Right forelimb (tissue), 1 donor: ENCODE measurements around the gene ZNF540.
"Not testable (repeated sequence)": the region's sequence is repeated elsewhere in the genome, so short reads cannot be mapped to it uniquely, and the experiment has no call there.

ENCODE experiments used
- DNase-seq: peaks from one replicate; pipeline ENCODE4 v3.0.0-alpha.2; 2018

Gene ZNF540

DNA sequence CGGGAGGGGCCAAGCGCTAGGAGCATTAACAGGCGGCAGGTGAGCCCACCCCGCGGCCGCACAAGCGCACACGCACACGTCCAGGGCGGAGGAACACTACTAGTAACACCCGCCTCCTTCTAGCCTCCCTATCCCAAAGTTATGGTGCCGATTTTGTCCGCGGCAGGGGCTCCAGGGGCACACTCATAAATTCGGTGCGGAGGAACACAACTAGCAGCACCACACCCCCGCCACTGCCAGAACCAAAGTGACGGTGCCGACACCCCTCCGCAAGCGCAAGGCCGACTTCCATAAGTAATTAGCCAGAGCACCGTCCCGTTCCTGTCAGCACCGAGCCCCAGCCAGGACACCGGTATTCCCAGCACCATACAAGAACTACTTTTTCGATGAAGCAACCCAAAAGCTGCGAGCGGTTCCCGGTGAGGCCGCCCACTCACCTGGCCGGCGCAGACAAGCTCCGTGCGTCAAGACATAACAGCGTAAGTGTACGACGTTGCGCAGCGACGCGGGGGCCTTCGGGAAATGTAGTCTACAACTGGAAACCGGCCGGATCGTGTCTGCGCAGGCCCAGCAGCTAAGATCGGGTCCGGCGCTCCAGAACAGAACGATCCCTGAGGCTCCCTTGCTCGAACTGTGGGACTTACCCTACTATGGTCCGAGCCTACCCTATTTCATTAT is at the start of gene ZNF540, which contains the start of gene ZNF571:
Gene ZNF540, plus strand, starts transcription at position 573 of the 678 bp plus-strand sequence. CDS start 3,572 bp downstream, outside the sequence.
Gene ZNF571, minus strand, starts transcription at position 489 of the 678 bp plus-strand sequence. CDS start 8,116 bp downstream, outside the sequence.
- peak; percentile 94 for DNase-seq

DNA sequence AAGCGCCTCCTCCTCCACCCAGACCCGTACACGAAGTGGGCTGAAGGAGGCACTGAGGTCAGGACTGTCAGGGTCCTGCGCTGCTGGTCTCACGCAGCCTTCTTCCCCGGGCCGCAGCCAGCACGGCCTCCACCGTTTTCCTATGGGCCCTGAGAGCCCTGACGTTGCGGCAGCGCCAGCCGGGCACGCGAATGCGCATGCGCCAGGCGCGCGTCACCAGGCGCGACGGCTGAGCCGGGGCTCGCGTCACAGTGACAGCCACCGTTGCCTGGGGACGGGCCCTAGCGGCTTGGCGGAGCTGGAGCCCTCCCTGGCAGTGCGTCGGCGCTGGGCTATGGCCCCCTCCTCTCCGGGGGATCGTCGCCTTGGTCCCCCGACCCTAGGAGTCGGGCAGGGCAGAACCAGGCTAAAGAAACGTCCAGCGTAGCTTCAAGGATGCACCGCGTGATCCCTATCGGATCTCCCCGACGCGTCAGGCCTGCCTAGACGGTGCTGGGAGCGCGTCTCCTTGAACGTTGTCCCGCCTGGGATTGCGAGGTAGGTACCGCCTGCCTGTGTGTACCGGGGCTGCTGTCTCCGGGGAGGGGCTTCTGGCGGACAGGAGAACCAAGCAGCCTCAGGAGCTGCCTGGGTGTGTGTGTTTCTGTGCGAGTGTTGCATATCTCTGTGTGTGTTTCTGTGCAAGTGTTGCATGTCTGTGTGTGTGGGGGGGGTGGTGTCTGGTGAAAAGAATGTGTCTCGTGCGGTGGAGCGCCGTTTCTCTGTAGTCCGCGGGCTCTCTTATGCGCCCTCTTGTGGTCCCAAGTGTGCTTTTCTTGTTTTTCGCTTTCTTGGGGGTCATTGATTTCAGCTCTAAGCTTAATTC is 43.3 kb upstream of the ZNF540 start:
- peak; percentile 81 for DNase-seq

DNA sequence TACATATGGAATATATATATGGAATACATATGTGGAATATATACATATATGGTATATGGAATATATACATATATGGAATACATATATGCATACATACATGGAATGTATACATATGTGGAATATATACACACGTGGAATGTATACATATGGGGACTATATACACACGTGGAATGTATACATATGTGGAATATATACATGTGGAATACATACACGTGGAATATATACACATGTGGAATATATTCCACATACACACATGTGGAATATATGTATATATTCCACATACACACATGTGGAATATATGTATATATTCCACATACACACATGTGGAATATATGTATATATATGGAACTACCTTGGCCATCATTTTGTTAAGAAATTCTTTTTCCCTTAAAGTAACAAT is 31.2 kb upstream of the ZNF540 start:
- DNase-seq: no peak

DNA sequence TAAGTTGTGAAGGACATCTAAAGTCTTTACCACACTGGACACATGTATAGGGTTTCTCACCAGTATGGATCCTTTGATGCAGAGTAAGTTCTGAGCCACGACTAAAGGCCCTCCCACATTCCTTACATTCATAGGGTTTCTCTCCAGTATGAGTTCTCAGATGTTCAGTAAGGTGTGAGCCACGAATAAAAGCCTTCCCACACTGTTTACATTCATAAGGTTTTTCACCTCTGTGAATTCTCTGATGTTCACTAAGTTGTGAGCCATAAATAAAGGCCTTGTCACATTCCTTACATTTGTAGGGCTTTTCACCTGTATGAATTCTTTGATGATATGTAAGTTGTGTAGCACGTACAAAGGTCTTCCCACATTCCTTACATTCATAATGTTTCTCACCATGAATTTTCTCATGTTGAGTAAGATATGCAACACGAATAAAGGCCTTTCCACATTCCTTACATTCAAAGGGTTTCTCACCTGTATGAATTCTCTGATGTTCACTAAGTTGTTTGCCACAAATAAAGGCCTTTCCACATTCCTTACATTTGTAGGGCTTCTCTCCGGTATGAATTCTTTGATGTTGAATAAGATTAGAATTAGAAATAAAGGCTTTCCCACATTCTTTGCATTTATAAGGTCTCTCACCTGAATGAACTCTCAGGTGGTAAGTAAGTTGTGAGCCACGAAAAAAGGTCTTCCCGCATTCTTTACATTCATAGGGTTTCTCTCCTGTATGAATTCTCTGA is 29.9 kb upstream of the ZNF540 start:
- DNase-seq: no peak

DNA sequence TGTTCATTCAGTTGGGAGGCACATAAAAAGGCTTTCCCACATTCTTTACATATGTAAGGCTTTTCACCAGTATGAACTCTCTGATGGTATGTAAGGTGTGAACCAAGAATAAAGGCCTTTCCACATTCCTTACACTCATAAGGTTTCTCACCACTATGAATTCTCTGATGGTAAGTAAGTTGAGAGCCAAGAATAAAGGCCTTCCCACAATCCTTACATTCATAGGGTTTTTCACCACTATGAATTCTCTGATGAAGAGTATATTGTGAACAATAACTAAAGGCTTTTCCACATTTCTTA is 29.4 kb upstream of the ZNF540 start:
- DNase-seq: no peak

DNA sequence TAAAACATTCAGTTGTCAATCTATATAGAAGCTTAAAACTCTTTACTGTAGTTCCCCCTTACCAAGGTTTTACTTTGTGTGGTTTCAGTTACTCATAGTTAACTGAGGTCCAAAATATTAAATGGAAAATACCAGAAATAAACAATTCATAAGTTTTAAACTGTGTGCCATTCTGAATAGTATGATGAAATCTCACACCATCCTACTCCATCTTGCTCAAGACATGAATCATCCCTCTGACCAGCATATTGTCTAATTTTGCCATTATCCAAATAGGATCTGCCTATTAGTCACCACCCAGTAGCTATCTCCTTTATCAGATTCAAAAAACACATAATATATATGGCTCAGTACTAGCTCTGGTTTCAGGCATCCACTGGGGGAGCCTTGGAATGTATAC is 22.5 kb upstream of the ZNF540 start:
- DNase-seq: no peak

DNA sequence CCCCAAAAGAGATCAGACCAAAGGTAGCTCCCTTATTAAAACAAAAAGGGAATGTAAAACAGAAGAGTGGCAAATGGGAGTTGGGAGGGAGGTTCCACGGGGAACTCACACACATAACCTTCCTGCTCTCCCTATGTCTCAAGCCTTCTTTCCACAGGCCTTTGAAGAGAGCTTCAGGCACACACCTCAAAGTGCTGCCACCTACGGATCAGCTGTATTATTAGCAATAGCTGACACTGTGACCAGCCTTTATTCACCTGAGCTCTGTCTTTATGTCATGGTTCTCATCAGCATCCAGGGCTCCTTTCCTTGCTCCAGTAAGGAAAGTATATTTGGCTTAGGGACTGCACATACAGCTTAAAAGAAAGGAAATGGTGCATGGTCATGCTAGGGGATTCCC is 11.3 kb upstream of the ZNF540 start:
- no peak for DNase-seq

DNA sequence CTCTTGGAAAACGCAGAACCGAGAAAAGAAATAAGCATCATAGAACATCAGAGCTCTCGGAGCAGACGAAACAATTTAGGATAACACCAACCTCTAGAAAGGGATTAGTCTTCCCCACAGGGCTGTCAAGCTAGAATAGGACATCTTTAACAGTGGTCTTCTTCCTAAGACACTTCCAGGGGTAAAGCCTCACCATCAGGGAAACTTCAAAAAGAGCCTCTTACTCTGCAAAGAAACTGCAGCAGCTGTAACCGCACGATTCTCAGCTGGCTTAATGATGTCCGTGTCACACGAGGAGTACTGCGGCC is 726 bp upstream of the ZNF540 start:
- DNase-seq: no peak

DNA sequence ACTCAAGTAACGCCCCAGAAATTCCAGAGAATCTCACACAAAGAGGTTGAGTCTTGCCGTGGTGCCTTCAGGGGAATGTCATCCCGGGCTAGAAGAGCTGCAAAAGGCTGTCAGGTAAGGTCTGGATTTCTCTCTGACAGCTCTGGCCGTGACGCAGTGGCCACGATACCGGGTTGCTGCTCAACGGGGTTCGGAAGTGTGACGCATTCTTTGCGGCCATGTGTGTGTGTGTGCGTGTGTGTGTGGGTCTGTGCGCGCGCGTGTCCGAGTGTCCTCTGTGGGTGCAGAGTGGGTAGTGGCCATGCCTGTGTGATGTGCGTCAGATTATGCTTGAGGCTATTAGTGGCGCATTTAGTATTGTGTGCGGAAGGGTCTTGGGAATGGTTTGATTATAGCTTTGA is 306 bp downstream of the ZNF540 start:
- DNase-seq: no peak

DNA sequence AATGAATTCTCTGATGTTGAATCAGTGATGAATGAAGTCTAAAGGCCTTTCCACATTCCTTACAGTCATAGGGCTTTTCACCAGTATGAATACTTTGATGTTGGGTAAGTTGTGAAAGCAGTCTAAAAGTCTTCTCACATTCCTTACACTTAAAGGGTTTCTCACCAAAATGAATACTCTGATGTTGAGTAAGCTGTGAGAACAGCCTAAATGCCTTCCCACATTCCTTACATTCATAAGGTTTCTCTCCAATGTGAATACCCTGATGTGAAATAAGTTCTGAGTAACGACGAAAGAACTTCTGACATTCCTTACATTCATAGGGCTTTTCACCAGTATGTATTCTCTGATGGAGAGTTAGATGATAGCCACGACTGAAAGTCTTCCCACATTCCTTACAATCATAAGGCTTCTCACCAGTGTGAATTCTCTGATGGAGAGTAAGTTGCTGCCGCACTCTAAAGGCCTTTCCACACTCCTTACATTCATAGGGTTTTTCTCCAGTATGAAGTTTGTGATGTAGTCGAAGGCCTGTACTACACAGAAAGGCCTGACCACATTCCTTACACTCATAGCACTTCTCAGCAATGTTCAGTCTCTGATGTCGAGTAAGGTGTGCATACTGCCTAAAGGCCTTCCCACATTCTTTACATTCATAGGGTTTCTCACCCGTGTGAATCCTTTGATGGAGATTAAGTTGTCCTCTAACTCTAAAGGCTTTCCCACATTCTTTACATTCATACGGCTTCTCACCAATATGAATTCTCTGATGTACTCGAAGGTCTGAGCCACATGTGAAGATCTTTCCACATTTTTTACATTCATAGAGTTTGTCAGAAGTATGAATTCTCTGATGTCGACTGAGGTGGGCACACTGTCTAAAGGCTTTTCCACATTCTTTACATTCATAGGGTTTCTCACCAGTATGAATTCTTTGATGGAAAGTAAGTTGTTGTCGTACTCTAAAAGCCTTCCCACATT is 40.7 kb downstream of the ZNF540 start:
- DNase-seq: no peak

DNA sequence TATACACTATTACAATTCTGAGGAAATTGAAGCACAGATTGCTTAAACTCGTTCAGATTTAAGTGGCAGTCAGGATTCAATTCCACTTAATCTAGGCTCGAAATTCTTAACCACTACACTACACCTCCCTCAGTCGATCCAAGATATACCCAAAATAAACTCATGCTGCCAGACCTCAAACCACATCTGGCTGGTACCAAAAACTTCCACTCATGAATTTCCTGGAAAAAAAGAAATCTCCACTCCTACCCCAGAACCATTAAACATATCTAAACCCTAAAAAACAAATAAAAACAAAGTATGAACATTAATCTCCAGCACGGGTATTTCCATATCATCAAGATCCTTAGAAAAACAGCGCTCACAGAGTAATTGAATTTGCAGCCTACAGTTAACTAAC is 59.4 kb downstream of the ZNF540 start:
- DNase-seq: no peak

DNA sequence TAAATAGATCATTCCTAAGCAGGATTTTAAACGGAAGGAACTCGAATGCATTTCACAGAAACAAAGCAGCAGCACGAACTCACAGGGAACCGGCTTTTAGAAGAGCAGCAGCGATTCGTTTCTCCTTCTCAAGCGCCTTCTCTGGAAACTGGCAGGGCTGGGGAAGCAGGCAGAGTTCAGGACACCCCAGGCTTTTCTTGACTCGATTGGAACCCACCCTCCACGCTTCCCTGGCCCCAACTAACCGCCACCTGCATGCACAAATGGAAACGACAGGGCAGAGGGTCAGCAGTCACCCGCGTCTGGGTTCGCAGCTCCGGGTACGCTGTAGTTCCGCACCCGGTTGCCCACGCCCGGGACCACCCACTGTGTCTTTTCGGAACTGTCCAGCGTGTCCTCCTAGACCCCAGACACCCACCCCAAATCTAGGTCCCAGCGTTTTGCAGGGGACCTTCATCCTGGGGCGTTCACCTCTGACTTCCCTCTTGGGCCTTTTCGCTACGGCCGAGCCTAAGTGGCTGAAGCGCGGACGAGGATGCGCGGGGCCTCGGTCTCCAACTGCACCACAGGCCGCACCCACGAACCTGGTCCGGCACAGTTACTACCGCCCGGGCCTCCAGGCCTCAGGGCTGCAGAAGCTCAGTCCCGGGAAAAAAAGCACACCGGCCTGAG is 60.1 kb downstream of the ZNF540 start:
- DNase-seq: no peak

DNA sequence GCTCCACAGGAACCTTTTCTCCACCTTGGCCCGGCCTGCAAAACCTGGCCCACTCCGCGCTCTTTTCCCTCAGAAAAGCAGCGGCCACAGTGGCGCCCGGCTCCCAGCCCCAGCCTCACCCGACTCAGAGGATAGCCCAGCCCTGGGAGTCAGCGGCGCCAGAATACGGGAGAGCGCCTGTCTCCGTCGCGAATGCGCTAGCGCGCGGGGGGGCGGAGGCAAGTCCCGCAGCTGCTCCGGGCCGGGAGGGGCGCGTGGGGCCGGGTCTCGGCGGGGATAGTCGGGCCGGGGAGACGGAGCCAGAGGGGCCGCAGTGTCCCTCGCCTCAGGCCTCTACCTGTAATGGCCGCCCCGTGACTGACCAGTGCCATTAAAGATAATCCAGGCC is 60.6 kb downstream of the ZNF540 start, which contains the start of gene ZFP30:
Gene ZFP30, minus strand, starts transcription at position 165 of the 388 bp plus-strand sequence. CDS start 7,643 bp downstream, outside the sequence.
- DNase-seq: peak; percentile 93

DNA sequence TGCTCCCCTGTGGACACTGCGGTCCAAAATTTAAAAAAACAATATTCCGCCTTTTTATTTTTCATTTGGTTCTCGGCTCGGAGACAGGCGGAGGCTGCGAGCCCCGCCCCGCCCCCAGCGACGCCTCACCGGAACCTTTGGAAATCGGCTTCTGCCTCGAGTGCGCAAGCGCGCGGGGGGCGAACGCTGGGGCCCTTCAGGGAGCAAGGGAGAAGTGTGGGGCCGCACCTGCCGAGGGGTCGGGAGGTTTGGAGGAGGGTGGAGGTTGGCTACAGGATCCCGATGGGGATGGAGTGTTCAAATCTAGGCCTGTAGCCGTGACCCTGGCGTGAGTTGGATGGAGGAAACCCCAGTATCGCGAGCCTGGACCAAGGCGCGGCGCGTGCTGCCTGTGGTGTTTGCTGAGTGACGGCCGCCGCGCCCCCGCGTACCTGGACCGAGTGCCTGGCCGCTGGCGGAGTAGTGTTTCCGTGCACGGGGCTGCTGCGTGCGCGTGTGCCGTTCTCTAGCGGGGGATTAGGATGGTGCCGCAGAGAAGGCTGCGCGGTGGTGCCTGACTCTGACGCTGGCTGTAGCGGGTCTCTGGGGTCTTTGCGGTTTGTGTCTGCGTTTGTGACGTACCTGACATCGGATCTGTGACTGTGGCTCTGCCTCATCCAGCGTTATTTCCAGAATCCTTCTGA is 61.2 kb downstream of the ZNF540 start:
- DNase-seq: peak; percentile 92

DNA sequence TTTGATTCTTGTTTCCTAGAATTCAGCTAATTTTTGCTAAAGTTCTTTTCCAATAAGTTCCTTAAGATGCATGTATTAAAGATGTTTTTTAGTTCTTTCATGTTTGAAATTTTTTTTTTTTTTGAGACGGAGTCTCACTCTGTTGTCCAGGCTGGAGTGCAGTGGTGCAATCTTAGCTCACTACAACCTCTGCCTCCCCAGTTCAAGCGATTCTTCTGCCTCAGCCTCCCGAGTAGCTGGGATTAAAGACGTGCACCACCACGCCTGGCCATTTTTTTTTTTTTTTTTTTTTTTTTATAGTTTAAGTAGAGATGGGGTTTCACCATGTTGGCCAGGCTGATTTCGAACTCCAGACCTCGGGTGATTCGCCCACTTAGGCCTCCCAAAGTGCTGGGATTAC is 62.5 kb downstream of the ZNF540 start:
- not testable (repeated sequence) for DNase-seq
